UCSD-AML1 (cell line): Measurements from ENCODE around the gene PUDP.
"Not testable (repeated sequence)": the region's sequence is repeated elsewhere in the genome, so short reads cannot be mapped to it uniquely, and the experiment has no call there.

ENCODE experiments used
- DNase-seq: peaks from one replicate; lab custom pipeline; 2025; ENCODE audit not compliant: unreplicated experiment; lab: John Stamatoyannopoulos, UW

Gene PUDP

DNA sequence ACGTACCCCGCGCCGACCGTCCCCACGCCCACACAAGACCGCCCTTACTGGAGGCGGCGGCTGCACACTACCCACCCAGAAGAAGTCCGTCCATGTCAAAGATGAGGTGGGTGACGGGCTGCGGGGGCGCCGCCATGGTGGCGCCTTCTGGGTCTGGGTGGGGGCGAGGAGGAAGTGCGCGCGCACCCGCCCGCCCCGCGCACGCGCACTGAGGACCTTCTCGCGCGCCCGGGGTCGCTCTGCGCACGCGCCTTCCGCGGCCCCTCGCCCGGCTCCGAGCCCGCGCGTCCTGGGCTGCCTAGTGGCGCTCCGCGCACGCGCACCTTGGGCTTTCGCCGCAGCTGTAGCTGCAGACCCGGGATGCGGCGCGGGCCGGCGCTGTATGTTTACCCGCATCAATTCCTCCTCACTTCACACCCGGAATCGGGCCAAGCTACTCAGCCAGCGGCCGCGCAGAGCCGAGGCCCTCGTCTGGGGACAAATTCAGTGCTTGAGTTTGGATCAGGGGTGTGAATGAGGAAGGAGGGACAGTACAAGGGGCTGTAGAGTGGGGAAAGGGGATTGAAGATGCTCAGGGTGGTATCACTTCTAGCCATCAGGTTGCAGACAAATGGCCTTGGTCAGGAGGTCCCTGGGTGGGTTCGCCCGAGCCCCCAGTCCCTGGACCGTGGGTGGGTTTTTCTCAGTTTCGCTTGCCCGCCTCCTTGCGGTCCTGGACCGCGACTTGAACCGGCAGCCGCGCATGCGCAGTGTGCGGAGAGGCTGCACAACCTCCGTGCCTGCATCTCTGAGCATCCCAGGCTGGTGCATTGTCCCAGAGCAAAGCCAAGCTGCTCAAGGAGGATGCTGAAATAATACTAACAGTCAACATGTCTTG lies at the start of gene PUDP:
Gene PUDP (minus strand): TSS at position 176 of the 877 bp plus-strand sequence. CDS start 40 bp downstream, at position 136.
- peak; percentile 92 for DNase-seq

DNA sequence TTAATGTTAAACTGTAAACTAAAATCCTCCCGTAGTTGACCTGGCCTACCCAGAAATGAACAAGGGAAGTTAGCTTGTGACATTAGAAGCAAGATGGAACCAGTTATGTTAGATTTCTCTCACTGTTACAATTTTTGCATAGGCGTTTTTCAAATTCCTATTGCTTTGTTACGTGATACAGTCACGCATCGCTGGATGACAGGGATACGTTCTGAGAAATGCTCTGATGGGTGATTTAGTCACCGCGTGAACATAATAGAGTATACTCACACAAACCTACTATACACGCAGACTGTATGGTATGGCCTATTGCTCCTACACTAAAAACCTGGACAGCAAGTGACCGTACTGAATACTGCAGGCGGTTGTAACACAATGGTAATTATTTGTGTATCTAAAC lies 46.7 kb upstream of the PUDP start:
- no peak for DNase-seq

- no peak for DNase-seq
These were observed 44.9 kb upstream of the PUDP start for GRCh38 chrX:7192871-7193270.

GRCh38 chrX:7191681-7192110 lies 43.7 kb upstream of the PUDP start:
- no peak for DNase-seq

- DNase-seq, result no peak
These were observed 42.2 kb upstream of the PUDP start for GRCh38 chrX:7190157-7190556.

- no peak for DNase-seq
These were observed 40.7 kb upstream of the PUDP start for GRCh38 chrX:7188672-7189071.

- no peak for DNase-seq
These were observed 36.9 kb upstream of the PUDP start for GRCh38 chrX:7184816-7185215.

GRCh38 chrX:7179446-7179845 lies 31.5 kb upstream of the PUDP start:
- no peak for DNase-seq

DNA sequence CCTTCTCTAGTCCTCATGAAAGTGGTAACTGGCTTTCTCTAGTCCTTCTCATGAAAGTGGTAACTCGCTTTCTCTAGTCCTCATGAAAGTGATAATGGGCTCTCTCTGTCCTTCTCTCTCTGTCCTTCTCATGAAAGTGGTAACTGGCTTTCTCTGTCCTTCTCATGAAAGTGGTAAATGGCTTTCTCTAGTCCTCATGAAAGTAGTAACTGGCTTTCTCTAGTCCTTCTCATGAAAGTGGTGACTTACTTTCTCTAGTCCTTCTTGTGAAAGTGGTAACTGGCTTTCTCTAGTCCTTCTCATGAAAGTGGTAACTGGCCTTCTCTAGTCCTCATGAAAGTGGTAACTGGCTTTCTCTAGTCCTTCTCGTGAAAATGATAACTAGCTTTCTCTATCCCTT lies 30.9 kb upstream of the PUDP start:
- DNase-seq, result not testable (repeated sequence)

- peak; percentile 23 for DNase-seq
These were observed 22.9 kb upstream of the PUDP start for GRCh38 chrX:7170898-7171297.

DNA sequence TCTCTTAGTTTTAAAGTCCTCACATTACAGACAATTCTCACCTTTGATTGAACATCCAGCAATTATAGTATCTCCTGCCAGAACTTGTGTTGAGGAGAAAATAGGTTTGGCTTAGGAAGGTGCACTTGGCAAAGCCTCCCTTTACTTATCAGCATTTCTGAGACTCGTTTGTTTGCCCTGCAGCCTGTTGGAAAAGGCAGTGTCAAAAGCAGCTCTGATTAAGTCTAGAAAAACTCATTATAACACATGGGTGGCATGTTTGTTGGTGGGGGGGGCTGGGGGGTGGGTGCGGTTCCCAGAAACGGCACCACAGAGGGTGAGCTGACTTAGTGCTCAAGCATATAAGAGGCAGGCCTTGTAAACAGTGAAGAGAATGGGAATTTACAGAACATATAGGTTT lies 21.7 kb upstream of the PUDP start:
- DNase-seq, result no peak

GRCh38 chrX:7168371-7168770 lies 20.4 kb upstream of the PUDP start:
- no peak for DNase-seq

DNA sequence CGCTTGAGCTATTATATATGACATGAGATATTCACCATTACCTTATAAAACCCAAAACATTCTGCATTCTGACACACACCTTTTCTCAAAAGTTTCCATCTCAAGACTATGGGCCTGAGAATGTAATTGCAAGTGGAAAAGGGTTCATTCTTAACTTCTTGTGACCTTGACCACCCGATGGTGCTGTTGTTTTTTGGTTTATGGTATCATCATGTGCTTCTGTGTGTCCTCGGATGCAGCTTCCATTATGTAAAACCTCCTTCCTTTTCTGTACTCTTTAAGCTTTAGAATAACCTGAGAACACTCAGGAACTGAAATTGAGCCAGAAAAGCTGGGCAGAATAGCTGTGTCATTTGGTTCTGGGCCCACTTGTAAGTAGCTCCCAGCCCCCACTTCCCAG lies 16.2 kb upstream of the PUDP start:
- DNase-seq, result no peak

DNA sequence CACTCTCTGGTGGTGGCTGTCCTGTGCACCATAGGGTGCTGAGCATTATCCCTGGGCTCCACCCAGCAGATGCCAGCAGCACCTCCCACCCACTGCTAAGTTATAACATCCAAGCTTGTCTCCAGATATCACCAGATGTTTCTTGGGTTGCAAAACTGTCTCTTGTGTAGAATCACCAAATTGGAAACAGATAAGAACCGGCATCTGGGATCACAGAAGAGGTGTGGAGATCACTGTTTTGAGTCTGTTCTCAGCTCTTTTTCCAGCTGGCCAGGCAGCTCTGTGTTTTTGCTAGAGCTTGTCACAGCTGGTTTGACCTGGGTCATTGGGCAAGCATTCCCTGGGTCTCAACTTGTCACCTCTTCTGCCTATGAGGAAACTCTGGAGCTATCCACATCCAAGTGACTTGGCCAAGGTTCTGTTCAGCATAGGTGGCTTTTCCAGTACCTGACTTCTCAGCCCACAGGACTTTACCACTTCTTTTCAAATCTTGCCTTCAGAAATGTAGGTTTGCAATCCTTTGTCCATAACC lies 15.3 kb upstream of the PUDP start:
- DNase-seq, result no peak

- no peak for DNase-seq
These were observed 11.4 kb upstream of the PUDP start for GRCh38 chrX:7159149-7159861.

DNA sequence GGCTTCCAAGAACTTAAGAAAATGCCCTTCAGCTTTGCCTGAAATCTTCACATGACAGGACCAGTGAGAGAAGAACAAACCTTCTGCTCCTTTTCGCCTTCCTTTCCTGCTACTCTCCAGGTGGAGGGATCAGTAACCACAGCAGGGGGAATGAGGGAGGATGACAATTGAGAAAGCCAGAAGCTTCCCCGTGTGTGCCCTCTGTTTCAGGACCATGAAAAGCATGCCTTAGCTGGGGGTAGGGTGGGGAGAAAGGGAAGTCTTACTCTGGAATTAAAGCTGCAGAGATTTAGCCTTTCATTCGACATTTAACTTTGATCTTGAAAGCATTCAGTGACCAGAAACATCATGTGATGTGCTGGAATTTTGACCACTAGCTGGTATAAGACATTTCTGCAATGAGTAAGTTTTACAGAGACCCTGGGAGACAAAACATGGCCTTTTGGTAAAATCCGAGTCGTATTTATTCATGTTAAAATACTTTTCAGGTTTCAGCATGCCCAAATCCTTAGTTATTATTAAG lies 10.6 kb upstream of the PUDP start:
- DNase-seq, result no peak

- DNase-seq, result no peak
These were observed 8.9 kb upstream of the PUDP start for GRCh38 chrX:7156879-7157278.

GRCh38 chrX:7155163-7155562 lies 7.2 kb upstream of the PUDP start:
- no peak for DNase-seq

GRCh38 chrX:7154041-7154597 lies 6.2 kb upstream of the PUDP start:
- no peak for DNase-seq

- no peak for DNase-seq
These were observed 5.3 kb upstream of the PUDP start for GRCh38 chrX:7153231-7153630.

- DNase-seq, result no peak
These were observed 1.5 kb upstream of the PUDP start for GRCh38 chrX:7149411-7149810.
